ENCODE data around the gene POU2F3.

The POU2F3 gene

GRCh38 chr11:120326228-120326627 is 86.3 kb downstream of the POU2F3 start:
- TF ChIP-seq, protein P1, sequence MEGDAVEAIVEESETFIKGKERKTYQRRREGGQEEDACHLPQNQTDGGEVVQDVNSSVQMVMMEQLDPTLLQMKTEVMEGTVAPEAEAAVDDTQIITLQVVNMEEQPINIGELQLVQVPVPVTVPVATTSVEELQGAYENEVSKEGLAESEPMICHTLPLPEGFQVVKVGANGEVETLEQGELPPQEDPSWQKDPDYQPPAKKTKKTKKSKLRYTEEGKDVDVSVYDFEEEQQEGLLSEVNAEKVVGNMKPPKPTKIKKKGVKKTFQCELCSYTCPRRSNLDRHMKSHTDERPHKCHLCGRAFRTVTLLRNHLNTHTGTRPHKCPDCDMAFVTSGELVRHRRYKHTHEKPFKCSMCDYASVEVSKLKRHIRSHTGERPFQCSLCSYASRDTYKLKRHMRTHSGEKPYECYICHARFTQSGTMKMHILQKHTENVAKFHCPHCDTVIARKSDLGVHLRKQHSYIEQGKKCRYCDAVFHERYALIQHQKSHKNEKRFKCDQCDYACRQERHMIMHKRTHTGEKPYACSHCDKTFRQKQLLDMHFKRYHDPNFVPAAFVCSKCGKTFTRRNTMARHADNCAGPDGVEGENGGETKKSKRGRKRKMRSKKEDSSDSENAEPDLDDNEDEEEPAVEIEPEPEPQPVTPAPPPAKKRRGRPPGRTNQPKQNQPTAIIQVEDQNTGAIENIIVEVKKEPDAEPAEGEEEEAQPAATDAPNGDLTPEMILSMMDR (conservative IDR thresholded peaks at IDR 0.05), result no peak
- TF ChIP-seq ZFX (IDR thresholded peaks at IDR 0.05), result no peak
- H3K27ac ChIP-seq, result no peak overlapping the region

GRCh38 chr11:120326845-120327281 is 86.9 kb downstream of the POU2F3 start:
- TF ChIP-seq ZFX (IDR thresholded peaks at IDR 0.05), result no peak
- TF ChIP-seq, protein P1 (conservative IDR thresholded peaks at IDR 0.05), result no peak
- no peak overlapping the region for H3K27ac ChIP-seq

GRCh38 chr11:120327311-120327710 is 87.4 kb downstream of the POU2F3 start:
- TF ChIP-seq, protein P1 (conservative IDR thresholded peaks at IDR 0.05), result no peak
- no peak for TF ChIP-seq ZFX (IDR thresholded peaks at IDR 0.05)
- H3K27ac ChIP-seq, result peak overlapping the region; percentile 26; the same call in 1 of the 2 replicates

DNA sequence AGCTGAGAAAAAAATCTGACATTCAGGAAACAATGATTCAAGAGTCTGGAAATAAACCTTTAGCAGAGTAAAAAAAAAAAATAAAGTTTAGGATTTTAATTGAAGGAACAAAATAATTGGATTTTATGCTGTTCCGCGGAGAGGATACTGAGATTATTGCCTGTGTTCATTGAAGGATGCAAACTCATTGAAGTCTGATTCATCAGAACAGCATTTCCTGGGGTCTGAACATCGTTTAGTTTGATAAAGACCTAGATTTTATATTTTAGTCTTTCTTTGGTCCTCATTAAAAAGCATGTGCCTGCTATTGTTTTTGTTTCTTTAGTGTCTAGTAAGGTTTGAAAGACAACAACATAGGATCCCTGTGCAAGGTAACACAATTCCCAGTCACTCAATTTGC is 89.6 kb downstream of the POU2F3 start:
- H3K27ac ChIP-seq, result no peak overlapping the region
- TF ChIP-seq ZFX (IDR thresholded peaks at IDR 0.05), result no peak
- TF ChIP-seq, protein P1 (conservative IDR thresholded peaks at IDR 0.05), result no peak

- no peak for TF ChIP-seq ZFX (IDR thresholded peaks at IDR 0.05)
- TF ChIP-seq, protein P1 (conservative IDR thresholded peaks at IDR 0.05), result no peak
- 0 out of 2 replicates have a peak overlapping the region, but pooled peaks have one; percentile 1 for H3K27ac ChIP-seq
These were observed 90.1 kb downstream of the POU2F3 start for GRCh38 chr11:120330045-120330444.

- TF ChIP-seq, protein P1 (conservative IDR thresholded peaks at IDR 0.05), result no peak
- TF ChIP-seq ZFX (IDR thresholded peaks at IDR 0.05), result no peak
- H3K27ac ChIP-seq, result no peak overlapping the region; the same call in 1 of the 2 replicates
These were observed 91.5 kb downstream of the POU2F3 start for GRCh38 chr11:120331301-120331996.

GRCh38 chr11:120332822-120333716 is 93.1 kb downstream of the POU2F3 start:
- TF ChIP-seq ZFX (IDR thresholded peaks at IDR 0.05), result no peak
- TF ChIP-seq, protein P1 (conservative IDR thresholded peaks at IDR 0.05), result no peak
- no peak overlapping the region for H3K27ac ChIP-seq

All from C4-2B (cell line).